Measurements from ENCODE around the gene KRT13.

KRT13 gene

GRCh38 chr17:41480136-41480535 is 25.3 kb downstream of the KRT13 start:
- DNase-seq (no peak), ATAC-seq (no peak)
- Mint-ChIP-seq H3K27me3 (no peaks in the 10 kb centered on the region), H3K9me3 (no peaks in the 10 kb centered on the region), H3K4me3 (no peak overlapping the region), H3K27ac (no peak overlapping the region), H3K4me1 (no peaks in the 10 kb centered on the region)

GRCh38 chr17:41478237-41478636 is 27.2 kb downstream of the KRT13 start:
- no peak for ATAC-seq

GRCh38 chr17:41476866-41477815 is 28.3 kb downstream of the KRT13 start:
- no peak for DNase-seq
- no peak for ATAC-seq
- Mint-ChIP-seq H3K9me3 (no peaks in the 10 kb centered on the region), H3K4me1 (no peaks in the 10 kb centered on the region), H3K27ac (no peak overlapping the region), H3K4me3 (no peak overlapping the region), H3K27me3 (no peaks in the 10 kb centered on the region)

More at GRCh38 chr17:41478237-41478636, 27.2 kb downstream of the KRT13 start:
- Mint-ChIP-seq H3K9me3 (no peaks in the 10 kb centered on the region), H3K4me3 (no peak overlapping the region), H3K4me1 (no peaks in the 10 kb centered on the region), H3K27ac (no peak overlapping the region), H3K27me3 (no peaks in the 10 kb centered on the region)
- no peak for DNase-seq

- no peak for DNase-seq
- peaks cover 5 to 7% of the 10 kb centered on the region in 2 donors for H3K9me3 Mint-ChIP-seq
- no peak overlapping the region for H3K4me3 Mint-ChIP-seq
- no peak for ATAC-seq
- no peak overlapping the region for H3K27ac Mint-ChIP-seq
- H3K27me3 Mint-ChIP-seq: no peaks in the 10 kb centered on the region
- H3K4me1 Mint-ChIP-seq: no peaks in the 10 kb centered on the region
Measured at GRCh38 chr17:41475421-41475820, 30.0 kb downstream of the KRT13 start.

- DNase-seq (no peak), ATAC-seq (no peak)
- no peak overlapping the region for H3K27ac Mint-ChIP-seq
- no peak overlapping the region for H3K4me3 Mint-ChIP-seq
- H3K4me1 Mint-ChIP-seq: no peaks in the 10 kb centered on the region
- H3K9me3 Mint-ChIP-seq: peaks cover 5 to 7% of the 10 kb centered on the region in 2 donors
- H3K27me3 Mint-ChIP-seq: no peaks in the 10 kb centered on the region
Measured at GRCh38 chr17:41474863-41475262, 30.5 kb downstream of the KRT13 start.

- no peak overlapping the region for H3K4me3 Mint-ChIP-seq
- DNase-seq (no peak), ATAC-seq (no peak)
- no peaks in the 10 kb centered on the region for H3K4me1 Mint-ChIP-seq
- no peak overlapping the region for H3K27ac Mint-ChIP-seq
- H3K27me3 Mint-ChIP-seq: peaks cover 6% of the 10 kb centered on the region
- peaks cover 5 to 7% of the 10 kb centered on the region in 2 donors for H3K9me3 Mint-ChIP-seq
Measured at GRCh38 chr17:41468346-41468745, 37.1 kb downstream of the KRT13 start.

GRCh38 chr17:41467561-41467960 is 37.9 kb downstream of the KRT13 start:
- Mint-ChIP-seq H3K9me3 (peaks cover 5 to 7% of the 10 kb centered on the region in 2 donors), H3K27ac (no peak overlapping the region), H3K4me3 (no peak overlapping the region), H3K27me3 (peaks cover 6% of the 10 kb centered on the region), H3K4me1 (no peaks in the 10 kb centered on the region)
- DNase-seq: no peak
- ATAC-seq: no peak

GRCh38 chr17:41466988-41467387 is 38.4 kb downstream of the KRT13 start, which contains the start of gene KRT32:
KRT32 (minus strand) TSS chr17:41467386; CDS start chr17:41467325, 61 bp downstream.
- DNase-seq (no peak), ATAC-seq (no peak)
- Mint-ChIP-seq H3K4me1 (no peaks in the 10 kb centered on the region), H3K9me3 (peaks cover 5 to 7% of the 10 kb centered on the region in 2 donors), H3K4me3 (no peak within 1 kb of the TSS), H3K27me3 (peaks cover 6% of the 10 kb centered on the region), H3K27ac (no peak within 1 kb of the TSS)

GRCh38 chr17:41464682-41465081 is 40.7 kb downstream of the KRT13 start:
- no peak for ATAC-seq
- Mint-ChIP-seq H3K27me3 (peaks cover 6% of the 10 kb centered on the region), H3K9me3 (no peaks in the 10 kb centered on the region), H3K4me1 (no peaks in the 10 kb centered on the region), H3K4me3 (no peak overlapping the region), H3K27ac (peak overlapping the region in 1 of 2 donors; percentile 50)
- DNase-seq: no peak

GRCh38 chr17:41464173-41464572 is 41.2 kb downstream of the KRT13 start:
- no peak overlapping the region for H3K27ac Mint-ChIP-seq
- no peak overlapping the region for H3K4me3 Mint-ChIP-seq
- peaks cover 6% of the 10 kb centered on the region for H3K27me3 Mint-ChIP-seq
- DNase-seq (no peak), ATAC-seq (no peak)
- H3K4me1 Mint-ChIP-seq: no peaks in the 10 kb centered on the region
- no peaks in the 10 kb centered on the region for H3K9me3 Mint-ChIP-seq

- DNase-seq (no peak), ATAC-seq (no peak)
- no peak overlapping the region for H3K27ac Mint-ChIP-seq
- no peaks in the 10 kb centered on the region for H3K9me3 Mint-ChIP-seq
- peaks cover 6% of the 10 kb centered on the region for H3K27me3 Mint-ChIP-seq
- H3K4me3 Mint-ChIP-seq: no peak overlapping the region
- H3K4me1 Mint-ChIP-seq: no peaks in the 10 kb centered on the region
Measured at GRCh38 chr17:41463746-41464145, 41.7 kb downstream of the KRT13 start.

GRCh38 chr17:41462705-41463104 is 42.7 kb downstream of the KRT13 start:
- Mint-ChIP-seq H3K27ac (no peak overlapping the region), H3K27me3 (peaks cover 6% of the 10 kb centered on the region), H3K4me1 (no peaks in the 10 kb centered on the region), H3K9me3 (no peaks in the 10 kb centered on the region), H3K4me3 (no peak overlapping the region)
- ATAC-seq: no peak
- DNase-seq: no peak

- no peak for DNase-seq
- Mint-ChIP-seq H3K4me1 (no peaks in the 10 kb centered on the region), H3K27me3 (no peaks in the 10 kb centered on the region)
Measured at GRCh38 chr17:41457676-41458075, 47.7 kb downstream of the KRT13 start.

GRCh38 chr17:41456204-41456603 is 49.2 kb downstream of the KRT13 start:
- no peak for DNase-seq
- Mint-ChIP-seq H3K4me3 (no peak overlapping the region), H3K27ac (no peak overlapping the region), H3K4me1 (no peaks in the 10 kb centered on the region), H3K27me3 (no peaks in the 10 kb centered on the region), H3K9me3 (no peaks in the 10 kb centered on the region)
- no peak for ATAC-seq

More at GRCh38 chr17:41457676-41458075, 47.7 kb downstream of the KRT13 start:
- Mint-ChIP-seq H3K4me3 (no peak overlapping the region), H3K27ac (no peak overlapping the region), H3K9me3 (no peaks in the 10 kb centered on the region)
- ATAC-seq: no peak

- no peaks in the 10 kb centered on the region for H3K9me3 Mint-ChIP-seq
- ATAC-seq (no peak), DNase-seq (no peak)
- no peaks in the 10 kb centered on the region for H3K27me3 Mint-ChIP-seq
- no peak overlapping the region for H3K4me3 Mint-ChIP-seq
- H3K27ac Mint-ChIP-seq: no peak overlapping the region
- no peaks in the 10 kb centered on the region for H3K4me1 Mint-ChIP-seq
Measured at GRCh38 chr17:41455236-41455635, 50.2 kb downstream of the KRT13 start.

GRCh38 chr17:41453066-41453465 is 52.3 kb downstream of the KRT13 start:
- ATAC-seq (no peak), DNase-seq (no peak)
- Mint-ChIP-seq H3K27me3 (no peaks in the 10 kb centered on the region), H3K27ac (no peak overlapping the region), H3K9me3 (no peaks in the 10 kb centered on the region), H3K4me1 (no peaks in the 10 kb centered on the region), H3K4me3 (no peak overlapping the region)

All from stimulated activated naive CD8-positive, alpha-beta T cell treated with anti-CD3 and anti-CD28 coated beads, Interleukin-15, amount 100 ng/mL, for 72 hours (primary cell).